Activated naive CD8-positive, alpha-beta T cell treated with anti-CD3 and anti-CD28 coated beads, Interleukin-2, amount 50 U/mL, for 24 hours (primary cell): ENCODE data around the gene MB21D2.

Source experiments
- ATAC-seq: fragments of 150-1000 bp; cut with Tn5 transposase; one replicate; pipeline ENCODE4 v1.10.0; 2021
- DNase-seq: peaks from one replicate; pipeline ENCODE4 v3.0.0; 2021
- H3K27ac Mint-ChIP-seq: one replicate; pipeline ENCODE4 v1.8.0; 2021; ENCODE audit warnings: mild to moderate bottlenecking, mixed read lengths
- H3K27me3 Mint-ChIP-seq: one replicate; pipeline ENCODE4 v1.8.0; 2021; ENCODE audit warnings: mixed read lengths
- H3K36me3 Mint-ChIP-seq: one replicate; pipeline ENCODE4 v1.8.0; 2021; ENCODE audit warnings: low read depth, mixed read lengths
- H3K4me1 Mint-ChIP-seq: one replicate; pipeline ENCODE4 v1.8.0; 2021; ENCODE audit warnings: mixed read lengths
- H3K4me3 Mint-ChIP-seq: one replicate; pipeline ENCODE4 v1.8.0; 2021; ENCODE audit warnings: mild to moderate bottlenecking, moderate library complexity, mixed read lengths
- H3K9me3 Mint-ChIP-seq: one replicate; pipeline ENCODE4 v1.8.0; 2021; ENCODE audit warnings: mixed read lengths

Gene MB21D2

GRCh38 chr3:192914848-192915247 is 2.8 kb downstream of the MB21D2 start:
- Mint-ChIP-seq H3K4me1 (peaks cover 22% of the 10 kb centered on the region), H3K36me3 (no peaks in the 10 kb centered on the region), H3K27me3 (peaks cover 52% of the 10 kb centered on the region), H3K27ac (no peak overlapping the region), H3K4me3 (no peak overlapping the region), H3K9me3 (no peaks in the 10 kb centered on the region)
- DNase-seq (no peak), ATAC-seq (no peak)

GRCh38 chr3:192913540-192913939 is 4.1 kb downstream of the MB21D2 start:
- no peaks in the 10 kb centered on the region for H3K9me3 Mint-ChIP-seq
- no peak for DNase-seq
- H3K27me3 Mint-ChIP-seq: peaks cover 39% of the 10 kb centered on the region
- peaks cover 19% of the 10 kb centered on the region for H3K4me1 Mint-ChIP-seq
- no peak overlapping the region for H3K27ac Mint-ChIP-seq
- ATAC-seq: no peak
- no peaks in the 10 kb centered on the region for H3K36me3 Mint-ChIP-seq
- H3K4me3 Mint-ChIP-seq: no peak overlapping the region

GRCh38 chr3:192911293-192911692 is 6.4 kb downstream of the MB21D2 start:
- H3K4me1 Mint-ChIP-seq: peaks cover 25% of the 10 kb centered on the region
- H3K4me3 Mint-ChIP-seq: no peak overlapping the region
- no peak for DNase-seq
- H3K36me3 Mint-ChIP-seq: peaks cover 2% of the 10 kb centered on the region
- no peak for ATAC-seq
- H3K9me3 Mint-ChIP-seq: no peaks in the 10 kb centered on the region
- peaks cover 22% of the 10 kb centered on the region for H3K27me3 Mint-ChIP-seq
- H3K27ac Mint-ChIP-seq: no peak overlapping the region

- Mint-ChIP-seq H3K27me3 (peaks cover 5% of the 10 kb centered on the region), H3K4me3 (no peak overlapping the region), H3K27ac (no peak overlapping the region), H3K9me3 (no peaks in the 10 kb centered on the region), H3K36me3 (peaks cover 2% of the 10 kb centered on the region), H3K4me1 (peaks cover 18% of the 10 kb centered on the region)
- DNase-seq (no peak), ATAC-seq (no peak)
Measured at GRCh38 chr3:192907784-192908183, 9.9 kb downstream of the MB21D2 start.

GRCh38 chr3:192906940-192907339 is 10.7 kb downstream of the MB21D2 start:
- Mint-ChIP-seq H3K27me3 (peaks cover 3% of the 10 kb centered on the region), H3K9me3 (no peaks in the 10 kb centered on the region), H3K4me1 (peaks cover 18% of the 10 kb centered on the region), H3K4me3 (no peak overlapping the region), H3K27ac (no peak overlapping the region), H3K36me3 (peaks cover 2% of the 10 kb centered on the region)
- DNase-seq (no peak), ATAC-seq (peak; percentile 45)

GRCh38 chr3:192905980-192906678 is 11.5 kb downstream of the MB21D2 start:
- no peak overlapping the region for H3K4me3 Mint-ChIP-seq
- peaks cover 2% of the 10 kb centered on the region for H3K36me3 Mint-ChIP-seq
- peak overlapping the region; percentile 7 for H3K27ac Mint-ChIP-seq
- no peak for DNase-seq
- no peak for ATAC-seq
- H3K27me3 Mint-ChIP-seq: peaks cover 3% of the 10 kb centered on the region
- H3K9me3 Mint-ChIP-seq: no peaks in the 10 kb centered on the region
- H3K4me1 Mint-ChIP-seq: peaks cover 23% of the 10 kb centered on the region

GRCh38 chr3:192904632-192905289 is 12.9 kb downstream of the MB21D2 start:
- peaks cover 3% of the 10 kb centered on the region for H3K27me3 Mint-ChIP-seq
- ATAC-seq (no peak), DNase-seq (no peak)
- no peak overlapping the region for H3K27ac Mint-ChIP-seq
- peaks cover under 1% of the 10 kb centered on the region for H3K9me3 Mint-ChIP-seq
- no peak overlapping the region for H3K4me3 Mint-ChIP-seq
- H3K4me1 Mint-ChIP-seq: peaks cover 33% of the 10 kb centered on the region
- peaks cover 3% of the 10 kb centered on the region for H3K36me3 Mint-ChIP-seq

GRCh38 chr3:192902549-192902948 is 15.1 kb downstream of the MB21D2 start:
- Mint-ChIP-seq H3K4me1 (peaks cover 49% of the 10 kb centered on the region), H3K36me3 (peaks cover 3% of the 10 kb centered on the region), H3K9me3 (peaks cover 9% of the 10 kb centered on the region), H3K27me3 (peaks cover 3% of the 10 kb centered on the region), H3K4me3 (no peak overlapping the region), H3K27ac (no peak overlapping the region)
- no peak for DNase-seq
- ATAC-seq: no peak

GRCh38 chr3:192901435-192901834 is 16.2 kb downstream of the MB21D2 start:
- H3K9me3 Mint-ChIP-seq: peaks cover 9% of the 10 kb centered on the region
- DNase-seq (no peak), ATAC-seq (no peak)
- H3K27me3 Mint-ChIP-seq: peaks cover 7% of the 10 kb centered on the region
- H3K27ac Mint-ChIP-seq: no peak overlapping the region
- H3K36me3 Mint-ChIP-seq: peaks cover 3% of the 10 kb centered on the region
- H3K4me1 Mint-ChIP-seq: peaks cover 49% of the 10 kb centered on the region
- no peak overlapping the region for H3K4me3 Mint-ChIP-seq

- H3K4me1 Mint-ChIP-seq: peaks cover 58% of the 10 kb centered on the region
- ATAC-seq (peak; percentile 44), DNase-seq (peak; percentile 11)
- H3K9me3 Mint-ChIP-seq: peaks cover 9% of the 10 kb centered on the region
- peak overlapping the region; percentile 83 for H3K27ac Mint-ChIP-seq
- H3K36me3 Mint-ChIP-seq: peaks cover 6% of the 10 kb centered on the region
- no peak overlapping the region for H3K4me3 Mint-ChIP-seq
- peaks cover 20% of the 10 kb centered on the region for H3K27me3 Mint-ChIP-seq
Measured at GRCh38 chr3:192899540-192899982, 18.1 kb downstream of the MB21D2 start.

- no peak for ATAC-seq
- DNase-seq: no peak
- peaks cover 83% of the 10 kb centered on the region for H3K4me1 Mint-ChIP-seq
- no peak overlapping the region for H3K4me3 Mint-ChIP-seq
- H3K27me3 Mint-ChIP-seq: peaks cover 23% of the 10 kb centered on the region
- H3K27ac Mint-ChIP-seq: no peak overlapping the region
- H3K36me3 Mint-ChIP-seq: peaks cover 6% of the 10 kb centered on the region
- H3K9me3 Mint-ChIP-seq: peaks cover 9% of the 10 kb centered on the region
Measured at GRCh38 chr3:192897005-192897404, 20.7 kb downstream of the MB21D2 start.

- peaks cover 9% of the 10 kb centered on the region for H3K9me3 Mint-ChIP-seq
- peaks cover 84% of the 10 kb centered on the region for H3K4me1 Mint-ChIP-seq
- no peak overlapping the region for H3K27ac Mint-ChIP-seq
- H3K27me3 Mint-ChIP-seq: peaks cover 27% of the 10 kb centered on the region
- ATAC-seq (no peak), DNase-seq (no peak)
- no peak overlapping the region for H3K4me3 Mint-ChIP-seq
- peaks cover 6% of the 10 kb centered on the region for H3K36me3 Mint-ChIP-seq
Measured at GRCh38 chr3:192896208-192896607, 21.4 kb downstream of the MB21D2 start.

GRCh38 chr3:192894676-192895075 is 23.0 kb downstream of the MB21D2 start:
- H3K27me3 Mint-ChIP-seq: peaks cover 27% of the 10 kb centered on the region
- no peak overlapping the region for H3K27ac Mint-ChIP-seq
- peaks cover 5% of the 10 kb centered on the region for H3K36me3 Mint-ChIP-seq
- no peak for ATAC-seq
- H3K9me3 Mint-ChIP-seq: peaks cover 7% of the 10 kb centered on the region
- H3K4me1 Mint-ChIP-seq: peaks cover 88% of the 10 kb centered on the region
- DNase-seq: no peak
- no peak overlapping the region for H3K4me3 Mint-ChIP-seq

- H3K36me3 Mint-ChIP-seq: peaks cover 3% of the 10 kb centered on the region
- peak overlapping the region; percentile 85 for H3K27ac Mint-ChIP-seq
- peaks cover 86% of the 10 kb centered on the region for H3K4me1 Mint-ChIP-seq
- H3K9me3 Mint-ChIP-seq: no peaks in the 10 kb centered on the region
- peak; percentile 63 for DNase-seq
- peak overlapping the region; percentile 41 for H3K4me3 Mint-ChIP-seq
- ATAC-seq: peak; percentile 93
- H3K27me3 Mint-ChIP-seq: peaks cover 37% of the 10 kb centered on the region
Measured at GRCh38 chr3:192892981-192893700, 24.5 kb downstream of the MB21D2 start.
